Kidney glomerular epithelial cell (primary cell): ENCODE measurements around the gene SLC39A11.
A peak's percentile ranks its signal among the peaks of the same experiment; 100 is the strongest.

Source experiments
- DNase-seq: peaks from one replicate; lab custom pipeline; 2025; lab: John Stamatoyannopoulos, UW

The SLC39A11 gene

DNA sequence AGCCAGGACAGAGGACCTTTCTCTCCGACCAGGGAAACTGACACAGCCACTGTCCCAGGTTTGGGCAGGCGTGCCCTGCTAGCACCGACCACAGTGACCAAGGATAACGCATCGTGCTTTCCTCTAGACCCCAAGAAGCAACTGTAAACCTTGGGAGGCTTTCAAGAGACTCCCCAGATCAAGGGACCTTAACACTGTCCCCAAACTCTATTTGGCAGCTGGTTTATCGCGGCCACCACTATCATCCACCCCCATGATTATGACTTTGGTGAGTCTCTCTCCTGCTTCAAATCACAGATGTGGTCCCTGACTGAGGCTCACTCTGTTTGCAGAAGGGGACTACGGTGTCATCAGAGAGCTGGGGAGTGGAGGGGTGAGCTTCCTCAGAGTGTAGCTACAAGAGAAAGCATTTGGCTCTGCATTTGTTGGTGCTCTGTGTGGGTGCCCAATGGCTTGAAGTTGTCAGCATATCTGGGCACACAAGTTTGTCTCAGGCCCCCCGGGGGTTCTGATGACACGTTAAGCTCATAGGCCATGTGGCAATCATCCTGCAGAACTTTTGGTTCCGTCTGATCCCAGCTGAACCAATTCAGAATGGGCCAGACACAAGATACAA lies 408.0 kb downstream of the SLC39A11 start:
- no peak for DNase-seq

DNA sequence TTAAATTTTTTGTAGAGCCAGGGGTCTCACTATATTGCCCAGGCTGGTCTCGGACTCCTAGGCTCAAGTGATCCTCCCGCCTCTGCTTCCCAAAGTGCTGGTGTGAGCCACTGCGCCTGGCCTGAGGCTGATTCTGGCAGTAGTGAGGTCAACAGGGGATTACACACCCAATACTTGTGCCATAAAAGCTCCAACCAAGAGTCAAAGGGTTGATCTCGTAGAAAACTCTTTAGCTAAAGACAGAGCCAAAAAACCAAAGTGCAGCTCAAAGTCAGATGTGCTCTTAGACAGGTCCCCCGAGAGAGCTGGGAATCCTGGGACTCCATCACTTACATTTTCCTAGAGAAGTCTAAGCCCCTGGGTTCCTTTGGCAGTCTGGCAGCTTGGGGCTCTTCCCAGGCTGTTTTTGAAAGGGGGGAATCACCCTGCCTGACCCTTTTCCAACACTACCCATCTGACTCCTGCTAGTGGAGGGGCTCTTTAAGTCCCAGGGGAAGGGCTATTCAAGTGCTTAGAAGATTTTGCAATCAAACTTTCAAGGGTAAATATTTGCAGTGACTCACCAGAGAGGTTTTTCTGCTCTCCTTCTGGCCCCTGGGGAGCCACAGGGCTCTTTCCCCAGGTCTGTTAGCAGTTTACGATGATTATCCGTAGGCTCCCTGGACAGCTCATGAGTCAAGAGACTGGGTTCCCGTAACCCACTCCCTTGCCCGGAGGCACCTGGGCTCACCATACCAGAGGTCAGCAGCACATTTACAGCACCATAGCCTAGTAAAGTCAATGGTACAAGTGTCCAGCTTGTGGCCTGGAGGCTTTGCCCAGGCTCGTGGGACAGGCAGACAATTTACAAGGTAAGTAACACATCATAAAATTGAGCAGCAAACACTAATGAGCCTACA lies 408.7 kb downstream of the SLC39A11 start:
- peak; percentile 78 for DNase-seq

DNA sequence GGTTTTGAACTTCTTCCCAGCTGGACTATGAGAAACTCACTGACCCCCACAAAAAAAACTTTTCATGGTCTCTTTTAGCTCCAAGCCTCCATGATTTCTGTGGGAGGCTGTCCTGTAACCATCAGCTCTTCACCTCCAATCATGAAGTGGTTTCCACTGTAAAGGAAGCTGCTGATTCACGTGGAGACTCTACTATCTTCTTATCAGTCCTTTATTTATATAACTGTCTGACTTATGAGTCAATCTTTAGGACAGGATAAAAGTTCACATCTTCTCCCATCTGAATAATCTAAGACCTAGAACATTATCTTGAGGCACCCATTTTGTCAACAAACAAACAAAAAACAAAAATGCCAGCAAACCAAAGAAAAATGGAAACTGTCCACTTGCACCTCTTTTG lies 409.9 kb downstream of the SLC39A11 start:
- peak; percentile 1 for DNase-seq

DNA sequence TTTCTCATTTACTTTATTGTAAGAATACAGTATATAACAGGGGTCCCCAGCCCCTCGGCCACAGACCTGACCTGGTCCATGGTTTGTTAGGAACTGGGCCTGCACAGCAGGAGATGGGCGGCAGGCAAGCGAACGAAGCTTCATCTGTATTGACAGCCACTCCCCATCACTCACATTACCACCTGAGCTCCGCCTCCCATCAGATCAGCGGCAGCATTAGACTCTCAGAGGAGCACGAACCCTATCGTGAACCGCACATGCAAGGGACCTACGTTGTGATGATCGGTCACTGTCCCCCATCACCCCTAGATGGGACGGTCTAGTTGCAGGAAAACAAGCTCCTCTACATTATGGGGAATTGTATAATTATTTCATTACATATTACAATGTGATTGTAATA lies 410.6 kb downstream of the SLC39A11 start:
- DNase-seq: no peak

DNA sequence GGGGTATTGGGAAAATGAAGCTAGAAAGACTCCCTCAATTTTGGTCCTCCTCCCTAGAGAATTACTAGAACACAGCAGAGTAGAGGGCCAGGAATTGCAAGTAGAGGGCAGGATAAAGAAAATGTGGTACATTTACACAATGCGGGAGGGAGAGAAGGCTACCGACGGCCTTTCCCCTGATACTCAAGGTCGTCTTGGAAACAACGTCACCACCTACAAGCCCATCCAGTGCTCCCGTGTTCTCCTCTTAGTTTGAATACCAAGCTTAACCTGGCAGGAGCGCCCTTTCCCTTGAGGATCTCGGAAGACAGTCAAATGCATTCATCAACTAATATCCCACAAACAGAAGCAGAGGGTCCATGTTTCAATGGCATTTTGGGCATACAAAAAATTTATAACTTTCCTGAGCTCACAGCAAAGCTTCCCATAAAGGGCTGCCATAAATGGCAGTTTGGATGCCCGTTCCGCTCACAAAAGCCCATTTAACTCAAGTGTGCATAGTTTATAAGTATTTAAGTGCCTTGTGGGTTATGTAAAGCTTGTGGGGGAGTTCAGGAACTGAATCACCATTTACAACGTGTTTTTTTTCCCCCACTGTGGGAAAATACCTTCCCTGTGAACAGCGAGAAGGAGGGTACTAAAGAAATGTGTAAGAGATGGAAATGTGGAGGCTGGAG lies 414.6 kb downstream of the SLC39A11 start:
- peak; percentile 12 for DNase-seq

DNA sequence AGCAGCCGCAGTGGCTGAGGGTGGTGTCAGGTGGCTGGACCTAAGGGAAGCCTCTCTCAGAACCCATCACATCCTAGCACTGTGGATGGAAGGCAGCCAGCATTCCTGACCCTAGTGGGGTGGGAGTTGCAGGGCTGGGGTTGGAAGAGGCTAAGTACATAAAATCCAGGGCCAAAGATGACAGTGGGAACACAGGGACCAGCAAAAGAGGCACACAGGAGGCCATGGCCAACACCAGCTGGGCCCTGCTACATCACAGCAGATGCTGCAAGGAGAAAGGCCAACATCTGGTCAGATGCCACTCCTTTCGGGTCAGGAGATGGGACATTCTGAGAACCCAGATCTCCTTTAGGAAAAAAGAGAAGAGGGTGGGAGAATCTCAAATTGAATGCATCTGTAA lies 415.4 kb downstream of the SLC39A11 start:
- DNase-seq: no peak

DNA sequence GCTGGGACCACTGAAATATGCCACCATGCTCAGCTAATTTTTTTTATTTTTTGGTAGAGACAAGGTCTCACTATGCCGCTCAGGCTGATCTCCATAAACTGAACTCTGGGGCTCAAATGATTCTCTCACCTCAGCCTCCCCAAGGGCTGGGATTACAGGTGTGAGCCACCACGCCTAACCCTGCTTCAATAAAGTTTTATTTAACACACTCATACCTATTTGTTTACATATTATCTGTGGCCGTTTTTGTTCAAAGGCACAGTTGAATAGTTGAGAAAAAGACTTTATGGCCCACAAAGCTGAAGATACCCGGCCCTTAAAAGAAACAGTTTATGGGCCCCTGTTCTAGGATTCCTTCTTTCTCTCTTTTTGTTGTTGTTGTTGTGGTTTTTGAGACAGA lies 419.8 kb downstream of the SLC39A11 start:
- DNase-seq: no peak

DNA sequence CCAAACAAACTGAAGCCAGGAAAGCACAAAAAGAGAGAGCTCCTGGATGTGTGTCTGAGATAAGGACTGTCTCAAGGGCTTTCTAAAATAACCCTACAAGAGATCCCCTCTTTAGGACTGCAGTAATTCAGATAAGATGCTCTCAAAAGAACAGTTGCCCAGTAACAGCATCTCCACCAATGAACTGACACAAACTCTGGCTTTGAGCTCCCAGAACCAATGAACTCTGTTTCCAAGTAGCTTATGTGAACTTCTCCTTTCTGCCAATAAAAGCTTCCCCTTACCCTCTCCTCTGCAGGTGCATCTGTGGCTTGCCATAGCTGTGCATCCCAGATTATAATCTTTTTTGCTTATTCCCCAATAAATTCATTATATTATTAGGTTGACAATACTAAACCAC lies 421.5 kb downstream of the SLC39A11 start:
- DNase-seq: no peak

DNA sequence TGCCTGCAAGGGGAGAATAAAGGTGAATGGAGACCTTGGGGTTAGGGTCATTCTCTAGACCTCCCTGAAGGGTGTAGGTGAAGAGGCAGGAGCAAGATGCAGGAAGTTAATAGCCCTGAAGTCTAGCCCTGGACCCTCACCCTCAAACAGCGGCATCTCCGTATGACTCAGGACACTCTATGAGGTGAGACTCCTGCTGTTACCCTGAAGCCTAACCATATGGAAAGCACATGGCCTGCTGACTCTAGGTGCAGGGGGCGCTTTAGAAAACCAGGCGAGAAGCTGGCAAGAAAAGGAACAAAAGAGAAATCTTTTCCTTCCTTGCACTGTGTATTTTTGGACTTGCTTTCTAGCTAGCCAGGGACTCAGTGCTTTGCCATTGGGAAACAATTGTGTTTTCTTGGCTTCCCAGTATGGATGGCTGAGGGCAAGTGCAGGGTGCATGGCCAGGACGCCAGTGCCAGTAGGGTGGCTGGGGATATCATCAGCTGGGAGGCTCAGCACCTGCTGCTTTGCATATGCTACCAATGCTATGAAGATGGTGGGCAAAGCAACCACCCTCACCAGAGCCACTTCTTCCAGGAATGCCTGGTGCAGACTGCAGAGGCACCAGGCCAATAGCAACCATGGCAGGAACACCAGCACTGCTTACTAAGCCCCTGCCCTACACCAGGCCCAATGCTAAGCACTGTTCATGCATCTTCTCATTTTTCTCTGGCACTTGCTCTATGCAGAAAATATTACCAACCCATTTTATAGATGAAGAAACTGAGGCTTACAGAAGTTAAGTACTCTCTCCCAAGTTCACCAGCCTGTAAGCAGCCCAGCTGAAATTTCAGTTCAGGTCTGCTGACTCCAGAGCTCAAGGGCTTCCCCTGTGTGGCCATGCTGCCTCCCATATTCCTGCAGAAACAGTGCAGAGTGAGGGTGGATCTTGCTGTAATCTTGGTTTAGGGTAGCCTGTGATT lies 425.1 kb downstream of the SLC39A11 start:
- DNase-seq: no peak

DNA sequence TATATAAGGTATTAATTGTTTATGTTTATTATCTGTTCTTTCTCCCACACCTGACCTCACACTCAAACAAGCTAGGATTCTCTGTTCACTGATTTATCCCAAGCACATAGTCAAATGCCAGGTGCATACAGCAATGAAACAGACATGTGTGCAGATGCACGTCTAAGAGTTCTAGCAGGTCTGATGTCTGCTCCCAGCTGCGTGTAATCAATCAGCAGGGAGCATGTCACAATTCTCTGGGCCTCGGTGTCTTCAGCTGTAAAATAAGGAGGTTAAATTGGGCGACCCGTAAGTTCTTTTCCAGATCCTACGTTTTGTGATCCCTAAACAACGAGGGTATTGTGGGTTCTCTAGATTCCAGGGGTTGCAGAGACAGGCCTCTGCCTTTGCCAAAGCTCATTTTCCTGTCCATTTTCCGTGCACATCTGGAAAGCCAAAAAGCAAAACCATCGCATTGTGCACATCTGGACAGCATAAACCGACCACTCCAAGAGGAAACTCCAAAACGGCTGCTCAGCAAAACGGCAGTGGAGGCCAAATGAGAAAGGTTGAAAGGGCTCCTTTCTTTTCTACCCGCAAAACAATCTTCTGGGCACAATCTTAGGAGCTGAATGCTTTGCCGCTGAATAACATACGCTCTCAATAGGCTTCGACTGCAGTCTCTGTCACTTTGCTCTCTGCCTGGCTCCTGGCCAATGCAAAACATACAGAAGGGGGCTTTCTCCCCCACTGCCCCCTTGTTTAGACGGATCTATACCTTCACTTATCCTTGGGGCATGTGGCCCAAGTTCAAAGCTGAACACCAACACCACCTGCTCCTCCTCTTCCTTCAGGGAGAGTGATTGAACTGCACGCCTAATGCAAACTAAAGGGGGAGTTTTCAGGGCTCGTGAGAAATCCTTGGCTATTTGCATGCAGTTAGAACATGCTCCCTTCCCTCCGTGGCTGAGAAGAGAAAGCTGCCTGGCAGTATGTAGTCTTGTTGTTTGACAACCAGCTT lies 426.3 kb downstream of the SLC39A11 start:
- no peak for DNase-seq

DNA sequence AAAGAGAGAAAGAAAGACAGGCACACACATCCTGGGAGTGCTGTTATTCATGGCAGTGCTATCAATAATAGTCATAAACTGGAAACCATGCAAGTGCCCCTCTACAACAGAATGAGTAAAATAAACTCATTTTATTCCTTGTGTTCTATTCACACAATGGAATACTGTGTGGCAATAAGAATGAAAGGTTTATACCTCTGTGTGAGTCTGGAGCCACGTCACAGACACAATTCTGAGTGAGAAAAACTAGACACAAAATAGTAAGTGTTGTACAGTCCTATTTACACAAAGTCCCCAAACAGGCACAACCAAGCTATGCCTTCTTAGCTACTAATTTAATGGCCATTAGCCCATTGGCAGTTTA lies 429.7 kb downstream of the SLC39A11 start:
- no peak for DNase-seq

DNA sequence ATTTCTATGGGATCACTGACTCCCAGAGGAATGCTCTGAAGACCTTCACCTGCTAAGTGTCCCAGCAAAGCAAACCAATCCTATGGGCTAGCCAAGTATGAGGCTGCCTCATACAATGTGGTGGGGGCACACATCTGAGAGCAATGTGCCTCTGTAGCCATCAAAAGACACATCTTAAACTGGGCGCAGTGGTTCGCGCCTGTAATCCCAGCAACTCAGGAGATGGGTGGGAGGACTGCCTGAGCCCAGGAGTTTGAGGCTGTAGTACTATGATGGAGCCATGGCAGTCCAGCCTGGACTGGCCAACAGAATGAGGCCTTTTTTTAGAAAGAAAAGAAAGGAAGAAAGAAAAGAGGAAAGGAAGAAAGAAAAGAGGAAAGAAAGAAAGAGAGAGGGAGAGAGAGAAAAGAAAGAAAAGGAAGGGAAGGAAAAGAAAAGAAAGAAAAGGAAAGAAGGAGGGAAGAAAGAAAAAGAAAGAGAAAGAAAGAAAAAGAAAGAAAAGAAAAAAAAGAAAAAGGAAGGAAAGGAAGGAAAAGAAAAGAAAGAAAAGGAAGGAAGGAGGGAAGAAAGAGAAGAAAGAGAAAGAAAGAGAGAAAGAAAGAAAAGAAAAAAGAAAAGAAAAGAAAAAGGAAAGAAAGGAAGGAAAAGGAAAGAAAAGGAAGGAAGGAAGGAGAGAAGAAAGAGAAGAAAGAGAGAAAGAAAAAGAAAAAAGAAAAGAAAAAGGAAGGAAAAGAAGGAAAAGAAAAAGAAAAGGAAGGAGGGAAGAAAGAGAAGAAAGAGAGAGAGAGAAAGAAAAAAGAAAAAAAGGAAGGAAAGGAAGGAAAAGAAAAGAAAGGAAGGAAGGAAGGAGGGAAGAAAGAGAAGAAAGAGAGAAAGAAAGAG lies 430.3 kb downstream of the SLC39A11 start:
- DNase-seq: no peak

DNA sequence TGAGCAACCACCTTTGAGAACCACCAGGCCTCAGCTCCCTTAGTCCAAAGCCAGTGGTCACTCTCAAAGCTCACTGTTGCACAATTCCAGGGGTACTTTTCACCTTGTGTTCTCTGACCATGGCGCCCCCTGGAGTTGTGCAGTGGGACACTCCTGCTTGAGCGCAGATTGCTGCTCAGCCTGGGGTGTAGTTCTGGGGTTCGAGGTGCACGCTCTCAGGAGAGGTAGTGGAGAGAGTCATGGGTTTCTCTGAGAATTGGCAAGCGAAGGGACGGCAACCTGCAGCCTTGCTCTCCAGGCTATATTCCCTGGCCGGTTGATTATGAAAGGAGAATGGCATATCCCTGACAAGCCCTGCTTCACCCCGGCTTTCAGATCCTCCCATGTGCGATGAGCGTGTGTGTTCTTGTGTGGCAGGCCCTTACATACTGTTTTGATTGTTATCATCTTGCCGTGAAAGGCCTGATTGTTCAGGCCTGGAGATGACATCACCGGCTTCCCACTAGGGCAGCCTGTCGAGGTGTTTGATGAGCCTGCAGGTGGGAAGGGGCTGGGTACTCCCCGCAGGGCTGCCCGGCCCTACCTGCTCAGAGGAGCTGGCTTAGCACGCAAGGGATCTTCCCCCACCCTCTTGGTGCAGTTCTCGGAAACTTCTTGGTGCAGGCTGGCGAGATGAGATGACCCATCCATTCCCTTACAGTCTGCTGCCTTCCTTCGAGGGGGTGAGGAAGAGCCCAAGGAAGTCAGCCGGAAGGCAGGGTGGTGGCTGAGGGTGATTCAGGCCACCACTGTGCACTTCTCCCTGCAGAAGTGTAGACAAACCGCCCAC lies 431.2 kb downstream of the SLC39A11 start:
- peak; percentile 61 for DNase-seq

DNA sequence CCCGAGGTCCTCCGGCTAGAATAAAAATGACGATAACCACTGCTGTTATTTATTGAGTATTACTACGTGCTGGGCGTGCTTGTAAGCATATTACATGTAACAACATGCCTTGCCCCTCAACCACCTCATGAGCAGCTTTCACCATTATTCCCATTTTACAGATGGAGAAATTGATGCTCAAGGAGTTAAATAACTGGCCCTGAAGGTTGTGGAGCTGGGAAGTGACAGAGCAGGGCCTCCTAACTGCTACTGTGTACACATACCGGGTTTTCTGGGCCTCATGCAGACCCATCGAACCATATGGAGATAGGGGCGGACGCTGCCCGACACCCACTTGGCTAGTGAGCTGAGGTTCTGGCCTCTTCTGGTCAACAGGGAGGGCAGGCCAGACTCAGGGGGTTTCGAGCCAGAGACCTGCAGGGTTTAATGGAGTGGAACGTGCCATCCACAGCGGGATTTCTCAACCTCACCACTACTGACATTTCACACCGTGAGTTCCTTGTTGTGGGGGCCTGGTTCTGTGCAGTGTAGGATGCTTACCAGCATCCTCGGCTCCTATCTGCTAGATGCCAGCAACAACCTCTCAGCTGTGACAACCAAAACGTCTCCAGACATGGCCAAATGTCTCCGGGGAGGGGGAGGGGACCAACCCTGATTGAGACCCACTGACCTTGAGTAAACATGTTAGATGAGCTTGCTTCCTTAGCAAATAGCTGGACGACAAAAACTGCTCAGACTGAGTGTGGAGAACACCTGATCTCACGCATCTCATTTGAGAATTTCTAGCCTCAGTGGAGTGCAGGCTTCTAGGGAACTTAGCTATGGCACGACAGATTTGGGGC lies 432.0 kb downstream of the SLC39A11 start:
- no peak for DNase-seq

DNA sequence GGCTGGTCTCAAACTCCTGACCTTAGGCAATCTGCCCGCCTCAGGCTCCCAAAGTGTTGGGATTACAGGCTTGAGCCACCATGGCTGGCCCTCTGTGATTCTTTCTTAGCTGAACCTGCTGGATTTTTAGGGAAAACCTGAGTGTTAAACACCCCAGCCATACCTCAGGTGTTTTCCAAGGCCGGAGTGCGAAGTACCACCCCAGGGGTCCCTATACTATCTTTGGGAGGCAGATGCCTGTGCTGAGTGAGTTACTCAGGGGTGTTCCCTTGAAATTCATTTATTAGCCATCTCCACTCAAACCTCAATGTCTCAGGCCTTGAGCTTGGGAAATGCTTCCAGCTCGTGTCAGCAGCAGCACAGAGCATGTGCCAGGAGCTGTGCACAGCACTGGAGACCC lies 432.7 kb downstream of the SLC39A11 start:
- DNase-seq: no peak

DNA sequence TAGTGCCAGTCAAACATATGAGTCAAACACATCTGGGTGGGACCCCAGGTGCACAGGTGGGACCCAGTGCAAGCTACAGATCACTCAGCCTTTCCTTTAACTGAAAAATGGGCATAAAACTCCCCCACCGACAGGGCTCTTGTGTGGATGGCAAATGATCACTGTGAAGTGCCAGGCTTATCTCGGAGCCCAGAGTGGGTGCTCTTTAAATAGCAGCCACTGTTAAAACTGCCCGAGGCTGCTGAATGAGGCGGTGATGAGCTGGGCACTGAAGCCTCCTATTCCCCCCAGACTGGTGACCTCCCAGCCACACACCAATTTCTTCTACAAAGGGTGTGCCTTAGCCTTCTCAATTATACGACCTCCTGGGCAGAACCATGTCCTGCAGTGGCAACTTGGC lies 433.8 kb downstream of the SLC39A11 start:
- DNase-seq: no peak

DNA sequence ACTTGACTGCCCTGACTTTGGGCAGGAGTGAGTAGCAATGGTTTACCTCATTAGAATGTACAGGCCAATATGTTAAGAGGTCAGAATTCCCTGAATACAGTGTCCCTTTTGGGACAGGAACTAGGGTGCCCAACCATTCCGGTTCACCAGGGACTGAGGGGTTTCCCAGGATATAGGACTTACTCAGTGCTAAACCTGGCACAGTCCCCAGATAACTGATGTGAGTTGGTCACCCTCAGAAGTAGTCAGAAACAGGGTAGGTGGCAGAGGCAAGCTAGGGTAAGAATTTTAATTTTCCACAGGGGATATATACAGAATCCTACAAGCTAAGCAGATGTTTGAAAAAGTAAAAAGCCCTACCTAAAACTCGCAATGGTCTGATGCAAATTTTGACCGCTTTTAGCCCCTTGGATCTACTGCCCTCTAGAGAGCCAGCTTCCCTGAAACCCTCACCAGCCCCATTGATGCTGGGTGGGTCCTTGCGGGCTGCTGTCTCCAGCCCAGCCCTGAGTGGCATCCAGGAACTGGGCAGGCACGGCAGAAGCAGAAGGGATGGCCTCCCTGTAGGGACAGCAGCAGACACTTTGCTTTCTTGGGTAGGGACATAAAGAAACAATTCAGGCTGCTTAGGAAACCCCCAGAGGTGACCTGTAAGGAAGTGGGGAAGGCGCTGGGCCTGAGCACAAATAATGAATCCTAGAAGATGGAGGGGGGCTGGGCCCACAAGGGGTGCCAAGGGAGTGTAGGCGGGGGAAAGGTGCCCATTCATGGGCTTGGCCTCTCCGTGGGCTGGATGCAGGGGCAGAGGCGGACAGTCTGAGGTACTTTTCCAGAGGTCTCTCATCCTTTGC lies 434.8 kb downstream of the SLC39A11 start:
- no peak for DNase-seq
